ENCODE results near the gene ZFR2.

GRCh38 chr19:3767050-3767449 lies 101.8 kb downstream of the ZFR2 start:
- TF ChIP-seq CTCF (IDR thresholded peaks at IDR 0.05) (no peak), POLR2A (IDR thresholded peaks at IDR 0.05) (no peak)
